Neural cell (in vitro differentiated cells): ENCODE data around the gene MACROH2A2.

ENCODE experiments used
- EP300 ChIP-seq: fragments of 450-650 bp; conservative IDR thresholded peaks from 2 replicates; pipeline ENCODE4 v1.6.1; 2014; ENCODE audit warnings: antibody characterized with exemption, mild to moderate bottlenecking, moderate library complexity; ENCODE audit not compliant: poor library complexity, severe bottlenecking
- EZH2 ChIP-seq: fragments of 200-600, 300-800 bp; shearing (Covaris generic), sonication (generic); IDR thresholded peaks from 2 replicates; pipeline ENCODE4 v1.6.1; 2014; ENCODE audit warnings: antibody characterized with exemption, low read length, borderline replicate concordance, mild to moderate bottlenecking; ENCODE audit not compliant: insufficient read depth, poor library complexity, severe bottlenecking
- MXI1 ChIP-seq: fragments of 450-650 bp; conservative IDR thresholded peaks from 2 replicates; pipeline ENCODE4 v1.6.1; 2014; ENCODE audit warnings: antibody characterized with exemption, mild to moderate bottlenecking; ENCODE audit not compliant: poor library complexity, severe bottlenecking
- POLR2AphosphoS5 ChIP-seq: IDR thresholded peaks from 2 replicates; pipeline ENCODE4 v1.6.1; 2012
- RAD21 ChIP-seq: fragments of 450-650 bp; conservative IDR thresholded peaks from 2 replicates; pipeline ENCODE4 v1.6.1; 2014; ENCODE audit warnings: antibody characterized with exemption, mild to moderate bottlenecking, moderate library complexity
- REST ChIP-seq: IDR thresholded peaks from 2 replicates; pipeline ENCODE4 v1.6.1; 2012; ENCODE audit warnings: borderline replicate concordance
- SMC3 ChIP-seq: fragments of 450-650 bp; conservative IDR thresholded peaks from 2 replicates; pipeline ENCODE4 v1.6.1; 2014; ENCODE audit warnings: antibody characterized with exemption, mild to moderate bottlenecking, moderate library complexity; ENCODE audit not compliant: poor library complexity
- TAF1 ChIP-seq: IDR thresholded peaks from 2 replicates; pipeline ENCODE4 v1.6.1; 2012; ENCODE audit warnings: low read depth
- TF ChIP-seq, protein P1 (sequence below): fragments of 450-650 bp; IDR thresholded peaks from 2 replicates; pipeline ENCODE4 v1.5.1; 2014; ENCODE audit warnings: antibody characterized with exemption, mild to moderate bottlenecking, moderate library complexity; ENCODE audit not compliant: poor library complexity, severe bottlenecking

- TF ChIP-seq EZH2 (no peak), EP300 (no peak), POLR2AphosphoS5 (no peak), RAD21 (no peak), SMC3 (no peak), TAF1 (no peak), REST (no peak), MXI1 (no peak)
- TF ChIP-seq, protein P1, sequence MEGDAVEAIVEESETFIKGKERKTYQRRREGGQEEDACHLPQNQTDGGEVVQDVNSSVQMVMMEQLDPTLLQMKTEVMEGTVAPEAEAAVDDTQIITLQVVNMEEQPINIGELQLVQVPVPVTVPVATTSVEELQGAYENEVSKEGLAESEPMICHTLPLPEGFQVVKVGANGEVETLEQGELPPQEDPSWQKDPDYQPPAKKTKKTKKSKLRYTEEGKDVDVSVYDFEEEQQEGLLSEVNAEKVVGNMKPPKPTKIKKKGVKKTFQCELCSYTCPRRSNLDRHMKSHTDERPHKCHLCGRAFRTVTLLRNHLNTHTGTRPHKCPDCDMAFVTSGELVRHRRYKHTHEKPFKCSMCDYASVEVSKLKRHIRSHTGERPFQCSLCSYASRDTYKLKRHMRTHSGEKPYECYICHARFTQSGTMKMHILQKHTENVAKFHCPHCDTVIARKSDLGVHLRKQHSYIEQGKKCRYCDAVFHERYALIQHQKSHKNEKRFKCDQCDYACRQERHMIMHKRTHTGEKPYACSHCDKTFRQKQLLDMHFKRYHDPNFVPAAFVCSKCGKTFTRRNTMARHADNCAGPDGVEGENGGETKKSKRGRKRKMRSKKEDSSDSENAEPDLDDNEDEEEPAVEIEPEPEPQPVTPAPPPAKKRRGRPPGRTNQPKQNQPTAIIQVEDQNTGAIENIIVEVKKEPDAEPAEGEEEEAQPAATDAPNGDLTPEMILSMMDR = no peak
Measured at GRCh38 chr10:70078937-70079336, 26.3 kb downstream of the MACROH2A2 start.
